ENCODE data around the gene CDK1. TPM values are rescaled to one million over a fixed set of nuclear protein-coding genes. Genes with fewer than 3 reads are reported as not detected.

The CDK1 gene
- total RNA-seq, 2 experiments from 2014 or later, result 155 to 156 TPM

DNA sequence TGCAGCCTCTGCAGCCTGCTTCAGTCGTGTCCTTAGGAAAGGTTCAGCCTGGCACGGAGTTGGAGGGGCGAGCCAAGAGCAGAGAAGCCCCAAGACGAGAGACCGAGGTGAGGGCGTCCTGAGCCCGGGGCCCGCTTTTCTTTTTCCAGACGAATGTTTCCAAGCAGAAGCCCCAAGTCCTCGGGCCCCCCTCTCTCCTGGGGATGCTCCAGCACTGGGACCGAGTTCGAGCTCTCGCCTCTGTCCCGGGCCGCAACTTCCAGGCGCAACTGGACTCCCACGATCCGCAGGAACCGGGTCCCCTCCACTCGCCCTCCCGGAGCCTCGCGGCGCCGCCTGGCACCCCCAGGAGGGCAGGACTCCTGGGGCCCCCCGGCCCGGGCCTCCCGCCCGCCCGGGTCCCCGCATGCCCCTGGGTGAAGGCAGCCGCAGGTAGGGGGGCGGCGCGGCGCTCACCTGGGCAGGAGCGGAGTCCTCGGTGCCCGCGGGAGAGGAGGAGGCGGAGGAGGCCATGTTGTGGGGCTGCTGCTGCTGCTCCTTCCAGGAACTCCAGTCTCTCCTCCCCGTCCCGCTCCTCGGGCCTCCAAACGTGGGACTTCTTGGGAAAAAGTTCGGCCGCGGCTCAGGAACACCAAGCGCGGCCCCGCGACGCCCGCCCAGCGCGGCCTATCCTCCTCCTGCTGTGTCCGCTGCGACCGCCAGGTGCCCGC is 45.3 kb upstream of the CDK1 start:
- H3K9me2 ChIP-seq (ENCODE audit: insufficient read depth, low read length), result no peaks in the 10 kb centered on the region
- intact Hi-C loops (cut with micrococcal nuclease; ENCODE audit: unreplicated experiment), result no loop called here
- H2AFZ ChIP-seq (ENCODE audit: low read length), result no peak overlapping the region
- H3K79me2 ChIP-seq (ENCODE audit: insufficient read depth, low read depth, low read length), result no peaks in the 10 kb centered on the region
- ChIA-PET POLR2A (no interaction called here), CTCF (ENCODE audit: unreplicated experiment) (interaction anchor here (0.6 kb wide), 2 partner anchors 78 to 198 kb away, joined by 3 read pairs; no protein-coding TSS in a partner anchor)
- no peak for TF ChIP-seq EZH2phosphoT487 (IDR thresholded peaks at IDR 0.05; ENCODE audit: borderline replicate concordance, low read depth, low read length)
- TF ChIP-seq CTCF (conservative IDR thresholded peaks at IDR 0.05; ENCODE audit: low read length), result no peak
- BruUV-seq (replicated peaks), result no TSS peak
- no peaks in the 10 kb centered on the region for H4K20me1 ChIP-seq (ENCODE audit: insufficient read depth, low read length)
- no peaks in the 10 kb centered on the region for H3K4me1 ChIP-seq (ENCODE audit: insufficient read depth, low read length, poor library complexity, severe bottlenecking)
- H3K4me2 ChIP-seq (ENCODE audit: low read length), result peak overlapping the region; percentile 19; the same call in 1 of the 2 replicates
- no peaks in the 10 kb centered on the region for H3K9me3 ChIP-seq (ENCODE audit: low read length)
- no peak for DNase-seq (ENCODE audit: low spot score)
- no peaks in the 10 kb centered on the region for H3K36me3 ChIP-seq (ENCODE audit: insufficient read depth, low read length)
- no peak overlapping the region for H3K4me3 ChIP-seq (ENCODE audit: low read depth, low read length, poor library complexity, severe bottlenecking)
- no peak overlapping the region for H3K27ac ChIP-seq (ENCODE audit: low read depth, low read length, poor library complexity, severe bottlenecking)

DNA sequence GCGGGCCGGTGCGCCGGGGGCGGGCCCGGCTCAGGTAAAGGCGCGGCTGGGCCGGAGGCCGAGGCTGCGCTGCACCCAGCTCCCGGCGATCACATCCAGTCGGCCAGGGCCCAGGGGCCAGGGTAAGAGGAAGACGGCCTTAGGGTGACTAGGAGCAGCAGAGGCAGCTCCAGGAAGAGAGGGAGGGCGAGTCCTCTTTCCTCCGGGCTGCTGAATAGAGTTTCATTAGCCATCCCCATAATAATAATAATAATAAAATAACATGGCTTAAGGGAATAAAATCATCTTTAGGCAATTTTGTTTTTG is 44.8 kb upstream of the CDK1 start:
- H3K9me3 ChIP-seq (ENCODE audit: low read length), result no peaks in the 10 kb centered on the region
- H3K79me2 ChIP-seq (ENCODE audit: insufficient read depth, low read depth, low read length), result no peaks in the 10 kb centered on the region
- intact Hi-C loops (cut with micrococcal nuclease; ENCODE audit: unreplicated experiment), result no loop called here
- no peaks in the 10 kb centered on the region for H3K36me3 ChIP-seq (ENCODE audit: insufficient read depth, low read length)
- H3K4me3 ChIP-seq (ENCODE audit: low read depth, low read length, poor library complexity, severe bottlenecking), result no peak overlapping the region
- DNase-seq (ENCODE audit: low spot score), result no peak
- H3K4me1 ChIP-seq (ENCODE audit: insufficient read depth, low read length, poor library complexity, severe bottlenecking), result no peaks in the 10 kb centered on the region
- H2AFZ ChIP-seq (ENCODE audit: low read length), result no peak overlapping the region
- H3K9me2 ChIP-seq (ENCODE audit: insufficient read depth, low read length), result no peaks in the 10 kb centered on the region
- TF ChIP-seq CTCF (conservative IDR thresholded peaks at IDR 0.05; ENCODE audit: low read length), result no peak
- TF ChIP-seq EZH2phosphoT487 (IDR thresholded peaks at IDR 0.05; ENCODE audit: borderline replicate concordance, low read depth, low read length), result no peak
- no TSS peak for BruUV-seq (replicated peaks)
- H4K20me1 ChIP-seq (ENCODE audit: insufficient read depth, low read length), result no peaks in the 10 kb centered on the region
- POLR2A ChIA-PET, result no interaction called here
- CTCF ChIA-PET (ENCODE audit: unreplicated experiment), result interaction anchor here (0.6 kb wide), 2 partner anchors 78 to 199 kb away, joined by 3 read pairs; no protein-coding TSS in a partner anchor
- no peak overlapping the region for H3K27ac ChIP-seq (ENCODE audit: low read depth, low read length, poor library complexity, severe bottlenecking)
- no peak overlapping the region for H3K4me2 ChIP-seq (ENCODE audit: low read length)

GRCh38 chr10:60733826-60734225 is 44.5 kb upstream of the CDK1 start:
- Histone ChIP-seq H3K9me3 (ENCODE audit: low read length) (no peaks in the 10 kb centered on the region), H3K4me3 (ENCODE audit: low read depth, low read length, poor library complexity, severe bottlenecking) (no peak overlapping the region), H3K79me2 (ENCODE audit: insufficient read depth, low read depth, low read length) (no peaks in the 10 kb centered on the region), H3K36me3 (ENCODE audit: insufficient read depth, low read length) (no peaks in the 10 kb centered on the region), H3K4me1 (ENCODE audit: insufficient read depth, low read length, poor library complexity, severe bottlenecking) (no peaks in the 10 kb centered on the region), H4K20me1 (ENCODE audit: insufficient read depth, low read length) (no peaks in the 10 kb centered on the region), H3K27ac (ENCODE audit: low read depth, low read length, poor library complexity, severe bottlenecking) (no peak overlapping the region), H3K4me2 (ENCODE audit: low read length) (no peak overlapping the region), H2AFZ (ENCODE audit: low read length) (no peak overlapping the region), H3K9me2 (ENCODE audit: insufficient read depth, low read length) (no peaks in the 10 kb centered on the region)
- TF ChIP-seq EZH2phosphoT487 (IDR thresholded peaks at IDR 0.05; ENCODE audit: borderline replicate concordance, low read depth, low read length) (no peak), CTCF (conservative IDR thresholded peaks at IDR 0.05; ENCODE audit: low read length) (no peak)
- intact Hi-C loops (cut with micrococcal nuclease; ENCODE audit: unreplicated experiment), result no loop called here
- no TSS peak for BruUV-seq (replicated peaks)
- CTCF ChIA-PET (ENCODE audit: unreplicated experiment), result interaction anchor here (0.6 kb wide), 1 partner anchor 78 kb away, joined by 3 read pairs; no protein-coding TSS in a partner anchor
- POLR2A ChIA-PET, result no interaction called here
- no peak for DNase-seq (ENCODE audit: low spot score)

Data from OCI-LY7 (cell line).